ENCODE measurements around the gene RNF145.

- no peak for TF ChIP-seq CTCF (IDR thresholded peaks at IDR 0.05)
- no peak for TF ChIP-seq POLR2A (IDR thresholded peaks at IDR 0.05)
Observed at GRCh38 chr5:159199225-159199624, 10.1 kb downstream of the RNF145 start.
